Astrocyte (in vitro differentiated cells and primary cell): ENCODE measurements around the gene KCNMB4.

Experiments used
- CTCF ChIP-seq: IDR thresholded peaks from 2 replicates; pipeline ENCODE4 v1.5.1; 2011; ENCODE audit warnings: low read depth, mild to moderate bottlenecking, inconsistent platforms, low read length, moderate library complexity; ENCODE audit not compliant: insufficient read depth
- EZH2 ChIP-seq: IDR thresholded peaks from 2 replicates; pipeline ENCODE4 v1.6.1; 2012; ENCODE audit warnings: mild to moderate bottlenecking, low read length, inconsistent platforms; ENCODE audit not compliant: insufficient read depth

GRCh38 chr12:70415987-70416386 lies 49.9 kb downstream of the KCNMB4 start:
- TF ChIP-seq CTCF (no peak), EZH2 (no peak)
